ENCODE results near the gene PITPNM3. TPM values are rescaled to one million over a fixed set of nuclear protein-coding genes. Genes with fewer than 3 reads are reported as not detected.
A peak's percentile ranks its signal among the peaks of the same experiment; 100 is the strongest.

Gene PITPNM3
- total and polyA plus RNA-seq, 2 experiments from 2014 or later: 1.5 to 2.0 TPM

DNA sequence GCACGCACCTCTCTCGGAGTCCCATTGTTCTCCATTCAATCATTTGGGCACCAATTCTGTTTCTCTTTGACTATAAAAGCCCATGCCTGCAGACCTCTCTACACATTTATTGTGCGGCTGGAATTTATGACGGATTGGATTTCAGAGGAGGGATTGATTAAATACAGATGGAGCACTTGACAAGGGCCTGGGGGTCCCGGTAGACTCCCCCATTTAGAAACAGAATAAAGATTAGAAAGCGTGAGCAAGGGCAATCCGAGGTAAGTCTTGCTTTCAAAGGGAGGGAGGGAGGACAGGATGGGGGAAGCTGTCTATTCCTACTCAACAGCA is 15.1 kb upstream of the PITPNM3 start:
- TF ChIP-seq, protein P1, sequence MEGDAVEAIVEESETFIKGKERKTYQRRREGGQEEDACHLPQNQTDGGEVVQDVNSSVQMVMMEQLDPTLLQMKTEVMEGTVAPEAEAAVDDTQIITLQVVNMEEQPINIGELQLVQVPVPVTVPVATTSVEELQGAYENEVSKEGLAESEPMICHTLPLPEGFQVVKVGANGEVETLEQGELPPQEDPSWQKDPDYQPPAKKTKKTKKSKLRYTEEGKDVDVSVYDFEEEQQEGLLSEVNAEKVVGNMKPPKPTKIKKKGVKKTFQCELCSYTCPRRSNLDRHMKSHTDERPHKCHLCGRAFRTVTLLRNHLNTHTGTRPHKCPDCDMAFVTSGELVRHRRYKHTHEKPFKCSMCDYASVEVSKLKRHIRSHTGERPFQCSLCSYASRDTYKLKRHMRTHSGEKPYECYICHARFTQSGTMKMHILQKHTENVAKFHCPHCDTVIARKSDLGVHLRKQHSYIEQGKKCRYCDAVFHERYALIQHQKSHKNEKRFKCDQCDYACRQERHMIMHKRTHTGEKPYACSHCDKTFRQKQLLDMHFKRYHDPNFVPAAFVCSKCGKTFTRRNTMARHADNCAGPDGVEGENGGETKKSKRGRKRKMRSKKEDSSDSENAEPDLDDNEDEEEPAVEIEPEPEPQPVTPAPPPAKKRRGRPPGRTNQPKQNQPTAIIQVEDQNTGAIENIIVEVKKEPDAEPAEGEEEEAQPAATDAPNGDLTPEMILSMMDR (IDR thresholded peaks at IDR 0.05; ENCODE audit: poor library complexity): no peak
- TF ChIP-seq EZH2 (IDR thresholded peaks at IDR 0.05; ENCODE audit: borderline replicate concordance) (no peak), EZH2phosphoT487 (IDR thresholded peaks at IDR 0.05; ENCODE audit: low read depth, severe bottlenecking, unreplicated experiment) (no peak)

DNA sequence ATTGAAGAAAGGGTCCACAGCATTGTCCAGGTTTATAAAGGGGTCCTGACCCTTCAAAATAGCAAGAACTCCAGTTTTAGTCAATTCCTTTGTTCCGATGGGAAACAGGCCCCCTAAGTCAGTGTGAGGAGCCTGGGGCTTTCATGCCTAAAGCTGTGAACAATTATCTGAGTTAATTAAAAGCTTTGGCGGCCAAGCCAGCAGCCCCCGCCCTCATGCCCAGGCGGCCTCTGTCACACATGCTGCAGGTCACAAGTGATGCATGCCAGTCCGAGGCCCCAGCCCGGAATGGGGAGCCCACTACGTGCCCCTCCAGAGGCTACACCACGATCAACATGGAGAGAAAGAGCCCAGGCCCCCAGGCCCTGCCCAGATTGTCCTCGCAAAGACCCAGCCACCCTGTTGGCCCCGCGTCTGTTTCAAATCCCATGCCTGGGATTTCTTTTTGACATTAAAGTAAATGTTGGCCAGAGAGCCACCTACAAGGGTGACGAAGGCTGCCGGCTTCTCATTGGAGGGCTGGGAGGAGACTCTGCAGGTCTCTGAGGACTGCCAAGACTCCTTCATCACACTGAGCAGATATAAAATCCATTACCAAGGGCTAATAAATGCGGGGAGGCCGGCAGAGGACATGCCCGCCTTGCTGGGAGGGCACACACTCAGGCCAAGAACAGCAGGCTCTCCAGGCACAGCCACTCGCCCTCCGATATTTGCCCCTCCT is 14.5 kb upstream of the PITPNM3 start:
- TF ChIP-seq, protein P1 (IDR thresholded peaks at IDR 0.05; ENCODE audit: poor library complexity): no peak
- no peak for TF ChIP-seq EZH2 (IDR thresholded peaks at IDR 0.05; ENCODE audit: borderline replicate concordance)
- TF ChIP-seq EZH2phosphoT487 (IDR thresholded peaks at IDR 0.05; ENCODE audit: low read depth, severe bottlenecking, unreplicated experiment): no peak
- Histone ChIP-seq H3K9me3 (ENCODE audit: low read depth) (no peaks in the 10 kb centered on the region), H3K27me3 (no peaks in the 10 kb centered on the region), H3K79me2 (no peaks in the 10 kb centered on the region), H4K20me1 (ENCODE audit: insufficient read depth, poor library complexity, severe bottlenecking) (no peaks in the 10 kb centered on the region), H3K4me2 (peak overlapping the region; percentile 25), H3K9me2 (replicated peaks; ENCODE audit: insufficient read depth) (no peaks in the 10 kb centered on the region), H3K4me3 (no peak overlapping the region), H3K4me1 (ENCODE audit: insufficient read depth) (peaks cover 21% of the 10 kb centered on the region), H2AFZ (no peak overlapping the region), H3K36me3 (replicated peaks; ENCODE audit: insufficient read depth, low read depth) (no peaks in the 10 kb centered on the region), H3K27ac (peak overlapping the region; percentile 89)
- no peak for DNase-seq (ENCODE audit: low spot score)
- 54% methylated on average over 16 of the region's 18 CpGs for WGBS (ENCODE audit: low lambda C conversion rate, missing lambda C conversion rate)

More for the DNA sequence above, 15.1 kb upstream of the PITPNM3 start:
- peak overlapping the region; percentile 25 for H3K4me2 ChIP-seq
- peak overlapping the region; percentile 89 for H3K27ac ChIP-seq
- whole genome bisulfite sequencing (ENCODE audit: low lambda C conversion rate, missing lambda C conversion rate): 46% methylated on average over 7 of the region's 7 CpGs
- no peak overlapping the region for H3K4me3 ChIP-seq
- no peak for DNase-seq (ENCODE audit: low spot score)
- no peaks in the 10 kb centered on the region for H3K27me3 ChIP-seq
- no peaks in the 10 kb centered on the region for H3K9me3 ChIP-seq (ENCODE audit: low read depth)
- no peaks in the 10 kb centered on the region for H4K20me1 ChIP-seq (ENCODE audit: insufficient read depth, poor library complexity, severe bottlenecking)
- no peaks in the 10 kb centered on the region for H3K79me2 ChIP-seq
- no peaks in the 10 kb centered on the region for H3K36me3 ChIP-seq (replicated peaks; ENCODE audit: insufficient read depth, low read depth)
- peaks cover 21% of the 10 kb centered on the region for H3K4me1 ChIP-seq (ENCODE audit: insufficient read depth)
- no peaks in the 10 kb centered on the region for H3K9me2 ChIP-seq (replicated peaks; ENCODE audit: insufficient read depth)
- no peak overlapping the region for H2AFZ ChIP-seq

DNA sequence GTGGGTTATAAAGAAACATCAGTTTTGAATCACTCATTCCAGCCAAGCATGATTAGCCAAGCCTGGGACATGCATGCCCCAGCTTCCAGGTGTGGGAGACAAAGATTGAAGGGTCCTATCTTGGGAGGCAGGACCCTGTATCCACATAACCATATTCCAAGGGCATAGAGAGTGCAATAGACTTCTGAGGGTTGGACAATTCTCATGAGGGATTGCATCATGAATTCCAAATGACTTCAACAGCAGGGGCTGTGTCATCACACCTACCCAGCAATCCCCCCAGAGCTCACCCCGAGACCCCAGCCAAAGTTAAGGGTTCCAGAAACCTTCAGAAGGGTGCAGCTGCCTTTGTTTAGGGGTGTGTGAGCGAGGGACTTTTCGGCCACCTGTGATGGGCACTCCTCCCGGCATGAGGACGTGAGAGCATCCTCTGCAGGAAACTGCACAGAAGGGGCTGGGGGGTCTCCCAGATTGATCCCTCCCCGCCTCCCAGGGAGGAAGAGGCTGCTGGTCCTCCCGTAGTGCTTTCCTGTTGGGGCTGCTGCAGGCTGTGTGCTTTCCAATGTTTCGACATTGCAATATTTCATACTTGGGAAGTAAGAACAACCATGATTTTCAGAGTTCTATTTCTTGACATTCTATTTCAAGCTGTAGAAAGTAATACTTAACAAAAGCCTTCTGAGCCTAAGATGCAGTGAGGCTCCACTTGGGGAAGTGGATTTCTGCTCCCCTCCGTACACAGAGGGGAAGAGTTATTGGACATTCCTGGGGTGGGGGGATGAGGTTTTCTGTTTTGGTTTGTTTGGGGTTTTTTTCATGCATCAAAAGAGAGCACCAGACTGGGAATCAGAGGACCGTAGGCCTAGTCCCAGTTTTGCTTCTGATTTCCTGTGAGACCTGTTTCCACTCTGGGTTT is 13.3 kb upstream of the PITPNM3 start:
- Histone ChIP-seq H3K9me3 (ENCODE audit: low read depth) (no peaks in the 10 kb centered on the region), H3K27me3 (no peaks in the 10 kb centered on the region), H3K4me3 (no peak overlapping the region), H3K4me2 (no peak overlapping the region), H3K27ac (peak overlapping the region; percentile 33), H2AFZ (no peak overlapping the region), H3K79me2 (no peaks in the 10 kb centered on the region), H3K9me2 (replicated peaks; ENCODE audit: insufficient read depth) (no peaks in the 10 kb centered on the region), H4K20me1 (ENCODE audit: insufficient read depth, poor library complexity, severe bottlenecking) (no peaks in the 10 kb centered on the region), H3K4me1 (ENCODE audit: insufficient read depth) (peaks cover 21% of the 10 kb centered on the region), H3K36me3 (replicated peaks; ENCODE audit: insufficient read depth, low read depth) (no peaks in the 10 kb centered on the region)
- WGBS (ENCODE audit: low lambda C conversion rate, missing lambda C conversion rate): 80% methylated on average over 10 of the region's 10 CpGs
- TF ChIP-seq, protein P1 (IDR thresholded peaks at IDR 0.05; ENCODE audit: poor library complexity): no peak
- TF ChIP-seq EZH2phosphoT487 (IDR thresholded peaks at IDR 0.05; ENCODE audit: low read depth, severe bottlenecking, unreplicated experiment) (no peak), EZH2 (IDR thresholded peaks at IDR 0.05; ENCODE audit: borderline replicate concordance) (no peak)
- no peak for DNase-seq (ENCODE audit: low spot score)

Data from hepatocyte (in vitro differentiated cells).